Subcutaneous abdominal adipose tissue (tissue), 5 donors: Measurements from ENCODE around the gene UGP2.
"Not testable (repeated sequence)": the region's sequence is repeated elsewhere in the genome, so short reads cannot be mapped to it uniquely, and the experiment has no call there.

Experiments used
- H3K27ac ChIP-seq: one replicate; pipeline ENCODE4 v1.7.0; 2013; ENCODE audit warnings: low read depth, mild to moderate bottlenecking, inconsistent platforms, low read length, moderate library complexity
- H3K27me3 ChIP-seq, 5 donors: one replicate each; pipeline ENCODE4 v1.7.0; 2013; ENCODE audit warnings: low read length in 5 of 5, inconsistent platforms in 1 of 5; ENCODE audit not compliant: control insufficient read depth in 5 of 5, insufficient read depth in 4 of 5
- H3K36me3 ChIP-seq, 5 donors: one replicate each; pipeline ENCODE4 v1.7.0; 2013; ENCODE audit warnings: low read length in 5 of 5; ENCODE audit not compliant: control insufficient read depth in 5 of 5, insufficient read depth in 5 of 5
- H3K4me1 ChIP-seq, 5 donors: one replicate each; pipeline ENCODE4 v1.7.0; 2013; ENCODE audit warnings: low read length in 5 of 5, mild to moderate bottlenecking in 3 of 5, moderate library complexity in 1 of 5; ENCODE audit not compliant: control insufficient read depth in 5 of 5, insufficient read depth in 5 of 5
- H3K4me3 ChIP-seq, 5 donors: one replicate each; pipeline ENCODE4 v1.7.0; 2013; ENCODE audit warnings: low read length in 5 of 5, low read depth in 1 of 5
- H3K9ac ChIP-seq, 5 donors: one replicate each; pipeline ENCODE4 v1.7.0; 2013; ENCODE audit warnings: low read length in 5 of 5, mild to moderate bottlenecking in 4 of 5, moderate library complexity in 3 of 5
- H3K9me3 ChIP-seq, 5 donors: one replicate each; pipeline ENCODE4 v1.7.0; 2013; ENCODE audit warnings: low read length in 5 of 5; ENCODE audit not compliant: control insufficient read depth in 5 of 5
- donor health status: healthy.
- donor health status: healthy.
- donor health status: healthy.
- donor health status: healthy.
- donor health status: healthy.

Gene UGP2

GRCh38 chr2:63903003-63903402, 61.3 kb downstream of the UGP2 start:
- H3K27ac ChIP-seq = no peak overlapping the region
- H3K27me3 ChIP-seq = no peaks in the 10 kb centered on the region
- peaks cover 16 to 28% (median 25%) of the 10 kb centered on the region in 5 donors for H3K36me3 ChIP-seq
- no peak overlapping the region for H3K9ac ChIP-seq
- H3K9me3 ChIP-seq = peaks cover 0 to 21% (median 9%) of the 10 kb centered on the region in 5 donors
- H3K4me3 ChIP-seq = no peak overlapping the region
- H3K4me1 ChIP-seq = peaks cover 0 to 2% (median 0%) of the 10 kb centered on the region in 5 donors

- no peaks in the 10 kb centered on the region for H3K4me1 ChIP-seq
- H3K9me3 ChIP-seq = no peaks in the 10 kb centered on the region
- H3K36me3 ChIP-seq = peaks cover 20 to 68% (median 57%) of the 10 kb centered on the region in 5 donors
- no peaks in the 10 kb centered on the region for H3K27me3 ChIP-seq
- H3K4me3 ChIP-seq = no peak overlapping the region
- H3K27ac ChIP-seq = no peak overlapping the region
- no peak overlapping the region for H3K9ac ChIP-seq
Observed at GRCh38 chr2:63914311-63914710, 72.6 kb downstream of the UGP2 start.

GRCh38 chr2:63926815-63927214, 85.1 kb downstream of the UGP2 start:
- peaks cover 5 to 21% (median 16%) of the 10 kb centered on the region in 5 donors for H3K36me3 ChIP-seq
- no peaks in the 10 kb centered on the region for H3K27me3 ChIP-seq
- H3K4me1 ChIP-seq = no peaks in the 10 kb centered on the region
- no peak overlapping the region for H3K4me3 ChIP-seq
- no peak overlapping the region for H3K9ac ChIP-seq
- H3K9me3 ChIP-seq = no peaks in the 10 kb centered on the region
- H3K27ac ChIP-seq = no peak overlapping the region

- peaks cover 6 to 24% (median 14%) of the 10 kb centered on the region in 5 donors for H3K36me3 ChIP-seq
- not testable (repeated sequence) for H3K9ac ChIP-seq, H3K4me1 ChIP-seq, H3K4me3 ChIP-seq, H3K27ac ChIP-seq, H3K9me3 ChIP-seq, H3K27me3 ChIP-seq
Observed at GRCh38 chr2:63932104-63932503, 90.4 kb downstream of the UGP2 start.
